GM13977 (cell line): Measurements from ENCODE around the gene CCDC106.

Experiments
- DNase-seq: peaks from one replicate; pipeline ENCODE4 v3.0.0; 2012; ENCODE audit warnings: low spot score
- CTCF ChIP-seq: IDR thresholded peaks from 2 replicates; pipeline ENCODE4 v1.5.1; 2012; ENCODE audit warnings: mild to moderate bottlenecking, control low read depth; ENCODE audit not compliant: insufficient read depth; ENCODE audit errors: extremely low read depth, missing control alignments
- in situ Hi-C: fragments of 300-500 bp; cut with MboI; formaldehyde crosslinking; loops from one replicate; pipeline ENCODE4 v1.12.0; 2022; ENCODE audit warnings: low sequenced_read_pairs, low pct_unique_long_range_greater_than_20kb, mixed read lengths, inconsistent platforms; ENCODE audit not compliant: unreplicated experiment

Gene CCDC106

GRCh38 chr19:55690109-55690768 lies 42.2 kb downstream of the CCDC106 start:
- no peak for DNase-seq
- TF ChIP-seq CTCF = no peak
- in situ Hi-C loops = loop anchor here (25.0 kb wide), 1 partner anchor 622 kb away; the partner anchor contains the start of gene ZSCAN5A

DNA sequence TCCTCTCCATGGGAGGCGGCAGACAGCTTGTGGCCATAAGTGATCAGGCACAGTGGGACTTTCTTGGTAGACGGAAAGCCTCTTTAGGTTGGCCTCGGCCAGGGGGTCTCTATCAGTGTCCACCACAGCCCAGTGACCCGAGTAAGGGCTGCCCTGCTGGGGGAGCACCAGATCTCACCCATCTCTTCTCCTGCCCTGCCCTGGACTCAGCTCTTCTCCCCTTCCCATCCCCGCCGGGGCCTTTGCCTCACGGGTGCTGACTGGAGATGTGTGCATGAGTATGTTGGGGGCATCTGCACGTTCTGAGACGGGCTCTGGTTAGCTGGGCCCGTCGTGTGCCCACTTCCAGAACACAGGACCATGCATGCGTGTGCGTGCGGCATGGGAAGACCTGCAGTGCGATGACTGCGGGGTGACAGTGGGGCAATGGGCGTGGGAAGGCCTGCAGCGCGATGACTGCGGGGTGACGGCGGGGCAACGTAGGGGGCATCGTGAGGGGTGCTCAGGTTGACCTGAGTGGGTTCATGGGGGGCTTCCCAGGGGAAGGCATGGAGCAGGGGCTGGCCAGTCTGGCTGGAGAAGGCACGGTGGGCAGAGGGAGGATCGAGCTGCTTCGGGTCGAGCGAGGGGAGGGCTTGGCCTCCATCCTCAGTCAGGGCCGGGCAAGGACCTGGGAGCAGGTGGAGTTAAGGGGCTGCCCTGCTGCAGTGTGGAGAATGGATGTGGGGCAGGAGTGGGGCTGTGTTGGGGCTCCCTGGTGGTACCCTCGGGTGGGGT lies 42.9 kb downstream of the CCDC106 start:
- DNase-seq = no peak
- in situ Hi-C loops = loop anchor here (25.0 kb wide), 1 partner anchor 621 kb away; the partner anchor contains the start of gene ZSCAN5A
- no peak for TF ChIP-seq CTCF

DNA sequence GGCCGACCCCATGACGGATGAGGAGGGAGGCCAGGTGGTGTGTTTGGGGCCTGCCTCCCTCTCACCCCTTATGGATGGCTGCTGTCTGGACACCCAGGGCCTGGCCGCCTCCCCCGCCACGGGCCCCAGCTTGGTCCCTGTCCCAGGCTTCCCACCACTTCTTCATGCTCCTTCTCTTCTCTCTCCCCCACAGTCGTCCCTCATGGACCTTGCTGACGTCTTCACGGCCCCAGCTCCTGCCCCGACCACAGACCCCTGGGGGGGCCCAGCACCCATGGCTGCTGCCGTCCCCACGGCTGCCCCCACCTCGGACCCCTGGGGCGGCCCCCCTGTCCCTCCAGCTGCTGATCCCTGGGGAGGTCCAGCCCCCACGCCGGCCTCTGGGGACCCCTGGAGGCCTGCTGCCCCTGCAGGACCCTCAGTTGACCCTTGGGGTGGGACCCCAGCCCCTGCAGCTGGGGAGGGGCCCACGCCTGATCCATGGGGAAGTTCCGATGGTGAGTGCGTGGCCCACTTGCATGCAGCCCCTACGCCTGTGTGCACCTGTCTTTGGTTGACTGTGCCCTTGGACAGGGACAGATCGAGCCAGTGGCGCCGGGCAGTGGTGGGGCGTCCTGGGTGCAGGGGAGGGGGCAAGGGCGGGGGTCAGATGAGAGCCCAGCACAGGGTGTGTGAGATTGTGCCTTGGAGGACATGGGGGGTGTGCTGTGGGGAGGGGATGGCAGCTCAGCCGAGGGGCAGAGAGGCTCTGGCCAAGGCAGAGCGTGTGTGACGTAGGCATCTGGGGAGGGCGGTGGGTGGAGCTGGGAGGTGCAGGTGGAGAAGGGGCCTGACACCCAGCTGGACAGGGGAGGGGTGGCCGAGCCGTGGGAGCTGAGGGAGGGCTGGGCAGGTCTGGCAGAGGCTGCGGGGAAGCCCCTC lies 43.8 kb downstream of the CCDC106 start:
- in situ Hi-C loops = loop anchor here (25.0 kb wide), 1 partner anchor 620 kb away; the partner anchor contains the start of gene ZSCAN5A
- TF ChIP-seq CTCF = no peak
- no peak for DNase-seq

GRCh38 chr19:55692681-55693081 lies 44.7 kb downstream of the CCDC106 start:
- TF ChIP-seq CTCF = no peak
- in situ Hi-C loops = loop anchor here (25.0 kb wide), 1 partner anchor 620 kb away; the partner anchor contains the start of gene ZSCAN5A
- no peak for DNase-seq

GRCh38 chr19:55693336-55693974 lies 45.4 kb downstream of the CCDC106 start:
- DNase-seq = no peak
- in situ Hi-C loops = loop anchor here (25.0 kb wide), 1 partner anchor 619 kb away; the partner anchor contains the start of gene ZSCAN5A
- TF ChIP-seq CTCF = no peak

- in situ Hi-C loops = loop anchor here (25.0 kb wide), 1 partner anchor 618 kb away; the partner anchor contains the start of gene ZSCAN5A
Observed at GRCh38 chr19:55694241-55694655, 46.2 kb downstream of the CCDC106 start.

More at GRCh38 chr19:55694241-55694655, 46.2 kb downstream of the CCDC106 start:
- TF ChIP-seq CTCF = no peak
- no peak for DNase-seq
